Fibroblast of lung (primary cell): ENCODE results near the gene ESPN.

Source experiments
- CTCF ChIP-seq, 2 donors: IDR thresholded peaks in 1 of 2; conservative IDR thresholded peaks in 1 of 2; 1 replicate in 1 of 2; 2 replicates in 1 of 2; pipeline ENCODE4 v1.5.1; 2011 to 2012; ENCODE audit warnings: low read length in 2 of 2, control low read depth in 1 of 2, inconsistent platforms in 1 of 2, low read depth in 1 of 2, mild to moderate bottlenecking in 1 of 2
- EZH2 ChIP-seq: IDR thresholded peaks from 2 replicates; pipeline ENCODE4 v1.5.1; 2012; ENCODE audit warnings: low read length, control low read depth, mild to moderate bottlenecking; ENCODE audit errors: missing control alignments

GRCh38 chr1:6444377-6444776 is 19.8 kb downstream of the ESPN start:
- TF ChIP-seq CTCF (conservative IDR thresholded peaks at IDR 0.05 in 1 of 2, IDR thresholded peaks at IDR 0.05 in 1 of 2; ENCODE audit: low read depth in 1 of 2, low read length in 2 of 2) (no peak), EZH2 (no peak)
